HCT116 (cell line): Measurements from ENCODE around the gene S100A13. TPM values are rescaled to one million over a fixed set of nuclear protein-coding genes. Genes with fewer than 3 reads are reported as not detected.
"Not testable (repeated sequence)": the region's sequence is repeated elsewhere in the genome, so short reads cannot be mapped to it uniquely, and the experiment has no call there.

Experiments
- ATAC-seq: fragments of 200-7000 bp; cut with Tn5 transposase; 2 replicates; pipeline ENCODE4 v1.9.1; 2020; ENCODE audit warnings: mild to moderate bottlenecking, moderate library complexity
- BruUV-seq: library from RNA; stranded (reverse); fragments of 400-500 nt; replicated peaks from 2 replicates; lab custom pipeline; 2021; lab: Mats Ljungman, UMichigan
- CTCF ChIA-PET: fragments of 300-600 bp; sonication (Branson Sonifier 250); formaldehyde crosslinking; loops from one replicate; lab custom pipeline; 2021; ENCODE audit warnings: antibody characterized with exemption; lab: Charles Lee
- POLR2A ChIA-PET: fragments of 300-600, 350-600 bp; sonication (Branson Sonifier 250); formaldehyde crosslinking; loops from one replicate; lab custom pipeline; 2021; ENCODE audit warnings: antibody characterized with exemption; lab: Charles Lee
- RAD21 ChIA-PET, 2 experiments: fragments of 300-600 bp; sonication (Branson Sonifier 250); formaldehyde crosslinking; loops; one replicate each; lab custom pipeline; 2023; ENCODE audit warnings: low total read pairs in 2 of 2; ENCODE audit not compliant: uncharacterized antibody in 2 of 2, unreplicated experiment in 2 of 2, low non-redundant PET in 1 of 2; lab: Charles Lee
- DNase-seq: peaks from one replicate; pipeline ENCODE4 v3.0.0-alpha.2; 2010; ENCODE audit warnings: low read depth, low spot score
- H2AFZ ChIP-seq: fragments of 200-600 bp; shearing (Covaris generic), sonication (generic); 2 replicates; pipeline ENCODE4 v1.6.1; 2017; ENCODE audit warnings: low read depth, mixed run types, mixed read lengths, antibody characterized with exemption, low read length; ENCODE audit not compliant: poor library complexity, severe bottlenecking
- H3K27ac ChIP-seq: 2 replicates; pipeline ENCODE4 v1.5.1; 2012; ENCODE audit warnings: low read depth, low read length
- H3K27me3 ChIP-seq: fragments of 200-600 bp; sonication (generic); 2 replicates; pipeline ENCODE4 v1.6.1; 2016; ENCODE audit warnings: mixed run types, low read length, mixed read lengths; ENCODE audit not compliant: insufficient read depth
- H3K36me3 ChIP-seq, 2 experiments: fragments of 200-500 bp in 1 of 2; fragments of 200-600 bp in 1 of 2; sonication (Bioruptor generic) in 1 of 2; sonication (generic) in 1 of 2; 2 replicates each; pipeline versions ENCODE4 v1.5.1 to v1.6.1; 2014 to 2016; ENCODE audit warnings: low read length in 2 of 2, inconsistent platforms in 1 of 2, mixed read lengths in 1 of 2, mixed run types in 1 of 2; ENCODE audit not compliant: insufficient read depth in 2 of 2, control insufficient read depth in 1 of 2
- H3K4me1 ChIP-seq, 2 experiments: fragments of 200-600 bp in 1 of 2; sonication (generic) in 1 of 2; 2 replicates each; pipeline versions ENCODE4 v1.5.1 to v1.6.1; 2012 to 2017; ENCODE audit warnings: low read length in 2 of 2, inconsistent platforms in 1 of 2, mild to moderate bottlenecking in 1 of 2, mixed read lengths in 1 of 2, mixed run types in 1 of 2, moderate library complexity in 1 of 2; ENCODE audit not compliant: insufficient read depth in 2 of 2, control insufficient read depth in 1 of 2
- H3K4me2 ChIP-seq: fragments of 200-600 bp; sonication (generic); 2 replicates; pipeline ENCODE4 v1.6.1; 2017; ENCODE audit warnings: mixed run types, low read length, mixed read lengths
- H3K4me3 ChIP-seq, 2 experiments: fragments of 200-600 bp in 1 of 2; sonication (generic) in 1 of 2; replicated peaks in 1 of 2; 2 replicates each; pipeline ENCODE4 v1.5.1; 2011 to 2016; ENCODE audit warnings: low read length in 2 of 2, control low read depth in 1 of 2, low read depth in 1 of 2, mild to moderate bottlenecking in 1 of 2, mixed read lengths in 1 of 2, mixed run types in 1 of 2
- H3K79me2 ChIP-seq: fragments of 200-600 bp; sonication (generic); 2 replicates; pipeline ENCODE4 v1.6.1; 2017; ENCODE audit warnings: mild to moderate bottlenecking, mixed run types, low read length, moderate library complexity, mixed read lengths; ENCODE audit not compliant: insufficient read depth
- H3K9ac ChIP-seq: fragments of 200-600 bp; sonication (generic); 2 replicates; pipeline ENCODE4 v1.6.1; 2016; ENCODE audit warnings: low read length, mixed read lengths
- H3K9me2 ChIP-seq: fragments of 200-600 bp; sonication (generic), shearing (Covaris generic); 2 replicates; pipeline ENCODE4 v1.6.1; 2017; ENCODE audit warnings: mixed run types, mild to moderate bottlenecking, moderate library complexity; ENCODE audit not compliant: insufficient read depth
- H3K9me3 ChIP-seq, 2 experiments: fragments of 200-500 bp in 1 of 2; fragments of 200-600 bp in 1 of 2; sonication (Bioruptor generic) in 1 of 2; sonication (generic) in 1 of 2; 2 replicates each; pipeline ENCODE4 v1.6.1; 2014 to 2017; ENCODE audit warnings: low read length in 2 of 2, mixed read lengths in 2 of 2, inconsistent platforms in 1 of 2, low read depth in 1 of 2, mild to moderate bottlenecking in 1 of 2, mixed run types in 1 of 2, moderate library complexity in 1 of 2; ENCODE audit not compliant: control insufficient read depth in 1 of 2, insufficient read depth in 1 of 2
- H4K20me1 ChIP-seq: fragments of 200-600 bp; sonication (generic), shearing (Covaris generic); 2 replicates; pipeline ENCODE4 v1.6.1; 2017; ENCODE audit warnings: mixed run types, mild to moderate bottlenecking, moderate library complexity; ENCODE audit not compliant: insufficient read depth
- ATF3 ChIP-seq: IDR thresholded peaks from 2 replicates; pipeline ENCODE4 v1.6.1; 2012
- JUND ChIP-seq: IDR thresholded peaks from 2 replicates; pipeline ENCODE4 v1.6.1; 2012
- intact Hi-C: fragments of 100-400 bp; cut with micrococcal nuclease; formaldehyde crosslinking; loops from 2 replicates; pipeline ENCODE4 v1.10.0; 2022
- total RNA-seq: library from RNA; stranded (reverse); gene quantifications from one replicate; pipeline ENCODE4 v1.2.1, GENCODE V29; 2021; ENCODE audit not compliant: unreplicated experiment
- TF ChIP-seq, protein P1 (sequence below): IDR thresholded peaks from 2 replicates; pipeline ENCODE4 v1.6.1; 2011; ENCODE audit warnings: mild to moderate bottlenecking, low read length, moderate library complexity; ENCODE audit not compliant: insufficient replicate concordance; ENCODE audit errors: extremely low read depth
- TF ChIP-seq, protein P2 (sequence below), 3 experiments: fragments of 200-600 bp in 1 of 3; sonication (generic) in 1 of 3; IDR thresholded peaks in 2 of 3; conservative IDR thresholded peaks in 1 of 3; 2 replicates each; pipeline ENCODE4 v1.5.1; 2012 to 2017; ENCODE audit warnings: low read depth in 2 of 3, low read length in 2 of 3, antibody characterized with exemption in 1 of 3, borderline replicate concordance in 1 of 3, control low read depth in 1 of 3, mild to moderate bottlenecking in 1 of 3, mixed read lengths in 1 of 3, mixed run types in 1 of 3, moderate library complexity in 1 of 3; ENCODE audit not compliant: insufficient read depth in 1 of 3

S100A13 gene
- total RNA-seq, 1 experiment from 2014 or later = 143 TPM

GRCh38 chr1:153585006-153585405, 42.3 kb downstream of the S100A13 start:
- Histone ChIP-seq H3K79me2 (no peaks in the 10 kb centered on the region), H4K20me1 (no peaks in the 10 kb centered on the region), H3K9me2 (no peaks in the 10 kb centered on the region), H3K9me3 (no peaks in the 10 kb centered on the region), H3K4me2 (no peak overlapping the region), H2AFZ (no peak overlapping the region), H3K27ac (no peak overlapping the region), H3K4me3 (no peak overlapping the region), H3K36me3 (no peaks in the 10 kb centered on the region), H3K9ac (no peak overlapping the region), H3K27me3 (no peaks in the 10 kb centered on the region), H3K4me1 (peaks cover 0 to 6% of the 10 kb centered on the region in 2 experiments; a peak in 2 of 4 replicates)
- TF ChIP-seq, protein P1, sequence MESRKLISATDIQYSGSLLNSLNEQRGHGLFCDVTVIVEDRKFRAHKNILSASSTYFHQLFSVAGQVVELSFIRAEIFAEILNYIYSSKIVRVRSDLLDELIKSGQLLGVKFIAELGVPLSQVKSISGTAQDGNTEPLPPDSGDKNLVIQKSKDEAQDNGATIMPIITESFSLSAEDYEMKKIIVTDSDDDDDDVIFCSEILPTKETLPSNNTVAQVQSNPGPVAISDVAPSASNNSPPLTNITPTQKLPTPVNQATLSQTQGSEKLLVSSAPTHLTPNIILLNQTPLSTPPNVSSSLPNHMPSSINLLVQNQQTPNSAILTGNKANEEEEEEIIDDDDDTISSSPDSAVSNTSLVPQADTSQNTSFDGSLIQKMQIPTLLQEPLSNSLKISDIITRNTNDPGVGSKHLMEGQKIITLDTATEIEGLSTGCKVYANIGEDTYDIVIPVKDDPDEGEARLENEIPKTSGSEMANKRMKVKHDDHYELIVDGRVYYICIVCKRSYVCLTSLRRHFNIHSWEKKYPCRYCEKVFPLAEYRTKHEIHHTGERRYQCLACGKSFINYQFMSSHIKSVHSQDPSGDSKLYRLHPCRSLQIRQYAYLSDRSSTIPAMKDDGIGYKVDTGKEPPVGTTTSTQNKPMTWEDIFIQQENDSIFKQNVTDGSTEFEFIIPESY = no peak
- TF ChIP-seq JUND (no peak), ATF3 (no peak)
- ATAC-seq = no peak
- DNase-seq = no peak
- no TSS peak for BruUV-seq
- RAD21 ChIA-PET = no interaction called here
- intact Hi-C loops = no loop called here
- POLR2A ChIA-PET = interaction anchor here (1.0 kb wide), 2 partner anchors 13 to 42 kb away, joined by 3 to 5 read pairs; partner anchors contain the start of gene S100A13
- CTCF ChIA-PET = interaction anchor here (3.1 kb wide), 1 partner anchor 13 kb away, joined by 9 read pairs; no protein-coding TSS in a partner anchor

- TF ChIP-seq, protein P2, sequence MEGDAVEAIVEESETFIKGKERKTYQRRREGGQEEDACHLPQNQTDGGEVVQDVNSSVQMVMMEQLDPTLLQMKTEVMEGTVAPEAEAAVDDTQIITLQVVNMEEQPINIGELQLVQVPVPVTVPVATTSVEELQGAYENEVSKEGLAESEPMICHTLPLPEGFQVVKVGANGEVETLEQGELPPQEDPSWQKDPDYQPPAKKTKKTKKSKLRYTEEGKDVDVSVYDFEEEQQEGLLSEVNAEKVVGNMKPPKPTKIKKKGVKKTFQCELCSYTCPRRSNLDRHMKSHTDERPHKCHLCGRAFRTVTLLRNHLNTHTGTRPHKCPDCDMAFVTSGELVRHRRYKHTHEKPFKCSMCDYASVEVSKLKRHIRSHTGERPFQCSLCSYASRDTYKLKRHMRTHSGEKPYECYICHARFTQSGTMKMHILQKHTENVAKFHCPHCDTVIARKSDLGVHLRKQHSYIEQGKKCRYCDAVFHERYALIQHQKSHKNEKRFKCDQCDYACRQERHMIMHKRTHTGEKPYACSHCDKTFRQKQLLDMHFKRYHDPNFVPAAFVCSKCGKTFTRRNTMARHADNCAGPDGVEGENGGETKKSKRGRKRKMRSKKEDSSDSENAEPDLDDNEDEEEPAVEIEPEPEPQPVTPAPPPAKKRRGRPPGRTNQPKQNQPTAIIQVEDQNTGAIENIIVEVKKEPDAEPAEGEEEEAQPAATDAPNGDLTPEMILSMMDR (IDR thresholded peaks at IDR 0.05 in 2 of 3, conservative IDR thresholded peaks at IDR 0.05 in 1 of 3; ENCODE audit: borderline replicate concordance in 1 of 3, insufficient read depth in 1 of 3, low read depth in 2 of 3, low read length in 2 of 3) = no peak
- ChIA-PET POLR2A (interaction anchor here (1.0 kb wide), 1 partner anchor 43 kb away, joined by 3 read pairs; the partner anchor contains the start of gene S100A13), RAD21 (no interaction called here), CTCF (interaction anchor here (3.1 kb wide), 1 partner anchor 12 kb away, joined by 9 read pairs; no protein-coding TSS in a partner anchor)
- no peak for DNase-seq
- H3K4me1 ChIP-seq = peaks cover 0 to 7% of the 10 kb centered on the region in 2 experiments; a peak in 2 of 4 replicates
- no peaks in the 10 kb centered on the region for H3K27me3 ChIP-seq
- no peaks in the 10 kb centered on the region for H3K9me2 ChIP-seq
- no TSS peak for BruUV-seq
- H4K20me1 ChIP-seq = no peaks in the 10 kb centered on the region
- no peaks in the 10 kb centered on the region for H3K79me2 ChIP-seq
- no peak overlapping the region for H3K9ac ChIP-seq
- no peak overlapping the region for H3K4me3 ChIP-seq
- no peak overlapping the region for H3K27ac ChIP-seq
- no peaks in the 10 kb centered on the region for H3K36me3 ChIP-seq
- intact Hi-C loops = no loop called here
- no peaks in the 10 kb centered on the region for H3K9me3 ChIP-seq
- ATAC-seq = no peak
- H3K4me2 ChIP-seq = no peak overlapping the region
- no peak overlapping the region for H2AFZ ChIP-seq
Measured at GRCh38 chr1:153583976-153584375, 43.3 kb downstream of the S100A13 start.

DNA sequence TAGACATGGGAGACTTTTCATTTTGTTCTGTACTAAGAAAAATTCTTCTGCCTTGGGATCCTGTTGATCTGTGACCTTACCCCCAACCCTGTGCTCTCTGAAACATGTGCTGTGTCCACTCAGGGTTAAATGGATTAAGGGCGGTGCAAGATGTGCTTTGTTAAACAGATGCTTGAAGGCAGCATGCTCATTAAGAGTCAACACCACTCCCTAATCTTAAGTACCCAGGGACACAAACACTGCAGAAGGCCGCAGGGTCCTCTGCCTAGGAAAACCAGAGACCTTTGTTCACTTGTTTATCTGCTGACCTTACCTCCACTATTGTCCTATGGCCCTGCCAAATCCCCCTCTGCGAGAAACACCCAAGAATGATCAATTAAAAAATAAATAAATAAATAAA, 43.8 kb downstream of the S100A13 start:
- CTCF ChIA-PET, H2AFZ ChIP-seq, H3K9me2 ChIP-seq, H3K4me3 ChIP-seq, H3K27me3 ChIP-seq, intact Hi-C loops, H3K27ac ChIP-seq, POLR2A ChIA-PET, H3K9ac ChIP-seq, H3K4me2 ChIP-seq, RAD21 ChIA-PET, DNase-seq, H3K79me2 ChIP-seq, H3K36me3 ChIP-seq, H3K9me3 ChIP-seq, ATAC-seq, BruUV-seq, H4K20me1 ChIP-seq: not testable (repeated sequence)
- peaks cover 0 to 11% of the 10 kb centered on the region in 2 experiments; a peak in 2 of 4 replicates for H3K4me1 ChIP-seq
